Left cardiac atrium (tissue), 4 donors: Measurements from ENCODE around the gene HNRNPR. TPM values are rescaled to one million over a fixed set of nuclear protein-coding genes. Genes with fewer than 3 reads are reported as not detected.
A peak's percentile ranks its signal among the peaks of the same experiment; 100 is the strongest.
"Not testable (repeated sequence)": the region's sequence is repeated elsewhere in the genome, so short reads cannot be mapped to it uniquely, and the experiment has no call there.

ENCODE experiments used
- ATAC-seq, 2 donors: fragments of 200-7000 bp; cut with Tn5 transposase; one replicate each; pipeline ENCODE4 v1.9.1; 2020; ENCODE audit warnings: mild to moderate bottlenecking in 2 of 2, moderate library complexity in 2 of 2
- DNase-seq: peaks from one replicate; pipeline ENCODE4 v3.0.0-alpha.2; 2020
- intact Hi-C, 2 donors: fragments of 100-400 bp; cut with DNase I; formaldehyde crosslinking; loops; one replicate each; pipeline versions ENCODE4 v1.14.1 to v1.15.1; 2022 to 2023
- total RNA-seq, 2 donors: library from RNA; stranded (reverse); fragmentation: NEBNext Ultra II Directional; extraction: Animal tissue kit (Norgen Biotek cat#: 25700); gene quantifications; one replicate each; pipeline ENCODE4 v1.2.1, GENCODE V29; 2021
- donor health status: DM: no; HTN: yes; CAD: no.
- donor health status: DM: no; HTN: yes; CAD: no; lungs with severe emphysema.
- donor health status: DM: yes; HTN: yes; CAD: no.
- donor health status: Dilated cardiomyopathy.

The HNRNPR gene
- total RNA-seq, 2 donors from 2014 or later: 57.3 to 79.8 TPM

DNA sequence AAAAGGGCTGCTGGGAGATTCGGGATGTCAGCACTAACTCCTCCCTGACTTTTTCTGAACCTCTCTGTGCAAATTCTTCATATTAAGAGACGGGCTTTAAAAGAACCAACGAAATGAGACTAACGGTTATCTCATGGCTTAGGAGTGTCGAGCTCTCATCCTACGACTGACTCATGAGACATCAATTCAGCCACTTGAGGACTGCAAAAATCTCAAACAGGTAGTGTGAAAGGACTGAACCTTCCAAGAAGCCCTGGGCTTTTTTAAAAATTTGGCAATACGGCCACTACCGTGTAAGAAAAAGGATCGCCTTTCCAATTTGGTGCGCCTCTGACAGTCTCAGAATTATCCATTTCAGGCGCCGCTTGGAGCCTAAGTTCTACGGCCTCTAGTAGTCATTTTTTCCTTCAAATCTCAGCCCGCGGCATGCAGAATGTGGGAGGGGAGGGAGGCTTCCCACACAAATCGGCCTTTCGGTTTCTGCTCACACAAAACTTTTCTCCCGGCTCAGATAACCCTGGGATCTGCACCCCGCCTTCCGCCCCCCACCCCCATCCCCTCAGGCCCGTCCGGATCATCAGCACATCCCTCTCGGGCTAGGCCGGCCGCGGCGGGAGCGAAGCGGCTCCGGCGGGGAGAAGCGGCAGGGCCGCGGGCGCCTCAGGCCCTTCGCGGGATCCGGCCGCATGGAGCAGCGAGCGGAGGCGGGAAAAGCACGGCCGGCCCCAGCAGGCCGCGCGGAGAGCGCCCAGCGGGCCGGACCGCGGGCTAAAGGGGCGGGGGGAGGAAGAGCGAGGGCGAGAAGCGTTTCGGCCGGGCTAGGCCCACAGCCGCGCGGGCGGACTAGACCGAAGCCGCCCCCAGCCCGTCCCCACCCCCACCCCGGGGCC is 618 bp downstream of the HNRNPR start:
- intact Hi-C loops: loop anchor here (10.0 kb wide), 1 partner anchor 61 kb away; no protein-coding TSS in a partner anchor
- peak; percentile 35 for DNase-seq
- ATAC-seq: peak; percentile 36 to 58

DNA sequence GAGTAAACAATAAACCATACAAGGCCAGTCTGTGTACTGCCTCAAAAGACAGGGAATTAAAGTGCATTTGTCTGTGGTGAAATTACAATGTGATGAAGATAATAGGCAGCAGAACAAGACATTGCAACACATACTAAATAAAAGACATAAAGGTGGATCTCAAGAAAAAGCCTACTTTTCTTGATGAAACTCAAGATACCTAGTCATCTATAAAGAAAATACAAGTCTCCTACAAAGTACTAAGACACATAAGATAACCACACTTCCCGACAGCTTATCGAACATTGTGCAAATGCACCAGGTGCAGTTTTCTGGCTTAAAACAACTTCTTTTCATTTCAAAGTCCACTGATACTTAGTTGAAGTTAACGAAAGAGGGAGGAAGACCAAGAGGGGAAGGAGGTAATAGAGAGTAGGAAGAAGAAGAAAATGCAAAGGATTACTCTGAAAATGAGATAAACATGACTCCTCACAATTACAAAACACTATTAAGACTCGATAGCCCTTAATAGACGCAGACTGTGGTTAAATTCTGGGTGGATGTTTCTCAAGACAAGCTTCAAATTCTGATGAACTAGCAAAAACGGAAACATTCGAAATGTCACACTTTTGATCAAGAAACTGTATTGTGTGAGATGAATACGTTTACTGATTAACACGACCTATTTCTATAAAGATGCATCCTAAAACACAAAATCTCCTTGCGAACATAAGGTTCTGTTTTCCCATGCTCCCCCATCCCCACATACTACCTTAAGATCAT is 2.0 kb downstream of the HNRNPR start:
- DNase-seq: no peak
- no peak for ATAC-seq
- intact Hi-C loops: loop anchor here (10.0 kb wide), 1 partner anchor 63 kb away; no protein-coding TSS in a partner anchor

DNA sequence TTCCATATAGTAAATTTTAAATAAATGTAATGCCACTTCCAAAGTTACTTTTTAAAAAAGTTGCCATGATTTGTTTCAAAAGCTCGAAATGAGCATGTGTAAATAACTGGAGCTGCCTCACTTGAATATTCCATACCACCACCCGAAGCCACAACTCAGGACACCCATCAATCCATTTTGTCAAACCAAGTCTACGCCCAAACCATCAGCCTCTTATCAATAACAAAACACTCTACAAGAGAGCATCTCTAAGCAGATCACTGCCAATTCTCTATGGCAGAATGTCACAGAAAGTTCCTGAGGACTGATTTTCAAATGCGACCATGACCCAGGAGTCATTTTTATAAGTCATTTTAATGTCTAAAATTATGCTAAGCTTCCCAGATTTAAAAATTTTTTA is 4.5 kb downstream of the HNRNPR start:
- DNase-seq: no peak
- ATAC-seq: no peak
- intact Hi-C loops: loop anchor here (10.0 kb wide), 1 partner anchor 65 kb away; no protein-coding TSS in a partner anchor

GRCh38 chr1:23337869-23338268 is 6.2 kb downstream of the HNRNPR start:
- no peak for DNase-seq
- peak in 1 of 2 donors; percentile 26 for ATAC-seq
- intact Hi-C loops: no loop called here

- DNase-seq (no peak), ATAC-seq (no peak)
- intact Hi-C loops: no loop called here
Measured at GRCh38 chr1:23331713-23332112, 12.4 kb downstream of the HNRNPR start.

DNA sequence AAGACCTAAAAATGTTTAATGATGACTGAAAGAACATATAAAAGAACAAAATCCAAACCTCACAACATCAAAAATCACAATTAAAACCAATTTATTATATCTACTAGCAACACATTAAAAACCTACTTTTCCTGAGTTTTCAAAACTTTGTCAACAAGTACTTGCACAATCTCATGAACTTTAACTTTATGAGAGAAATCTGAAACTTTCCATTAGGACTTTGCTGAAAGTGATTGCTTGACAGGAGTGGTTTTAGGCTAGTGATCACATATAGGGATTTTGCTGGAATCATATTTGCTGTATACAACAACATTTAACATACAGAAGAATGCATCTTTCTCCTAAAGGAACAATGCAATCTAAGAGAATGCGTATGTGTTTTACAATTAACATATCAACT is 13.2 kb downstream of the HNRNPR start:
- ATAC-seq (no peak), DNase-seq (no peak)
- intact Hi-C loops: no loop called here

DNA sequence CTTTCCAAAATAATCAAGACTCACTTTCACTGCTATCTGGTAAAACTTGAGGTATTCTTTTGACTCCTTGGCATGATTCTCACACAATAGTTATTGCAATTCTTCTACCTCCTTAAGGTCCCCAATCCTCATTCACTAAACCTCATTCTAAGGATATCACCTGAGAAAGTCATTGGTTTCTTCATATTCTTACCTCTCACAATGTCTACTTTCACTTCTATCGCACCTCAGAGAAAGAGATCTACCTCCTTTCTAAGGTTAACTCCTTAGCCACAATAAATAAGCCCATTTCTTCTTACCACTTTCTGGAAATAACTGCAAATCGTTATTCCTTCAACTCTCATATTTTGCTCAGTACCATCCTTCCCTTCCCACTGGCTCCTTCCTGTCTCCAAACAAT is 18.7 kb downstream of the HNRNPR start:
- DNase-seq (no peak), ATAC-seq (no peak)
- intact Hi-C loops: no loop called here

GRCh38 chr1:23322770-23323169 is 21.3 kb downstream of the HNRNPR start:
- intact Hi-C loops: no loop called here
- DNase-seq: no peak

DNA sequence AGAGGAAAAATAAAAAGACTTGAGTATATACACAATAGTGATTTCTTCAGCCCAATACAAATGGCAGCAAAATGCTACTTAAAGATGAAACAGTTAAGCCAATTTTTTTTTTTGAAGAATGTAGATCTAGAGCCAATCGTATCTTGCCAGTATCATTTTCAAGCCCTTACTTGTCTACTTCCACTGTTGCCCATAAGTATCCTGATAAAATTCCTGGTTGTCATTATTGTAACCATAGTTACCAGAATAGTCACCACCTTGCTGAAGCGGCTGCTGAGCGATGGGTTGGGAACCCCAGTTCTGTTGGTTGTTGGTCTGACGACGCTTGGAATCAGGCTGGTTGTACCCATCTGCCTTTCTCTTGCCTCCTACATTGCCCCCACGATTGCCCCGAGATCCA is 33.8 kb downstream of the HNRNPR start:
- DNase-seq, intact Hi-C loops, ATAC-seq: not testable (repeated sequence)

More at GRCh38 chr1:23322770-23323169, 21.3 kb downstream of the HNRNPR start:
- ATAC-seq: no peak

- ATAC-seq (no peak), DNase-seq (no peak)
- intact Hi-C loops: no loop called here
Measured at GRCh38 chr1:23304140-23304620, 39.9 kb downstream of the HNRNPR start.

DNA sequence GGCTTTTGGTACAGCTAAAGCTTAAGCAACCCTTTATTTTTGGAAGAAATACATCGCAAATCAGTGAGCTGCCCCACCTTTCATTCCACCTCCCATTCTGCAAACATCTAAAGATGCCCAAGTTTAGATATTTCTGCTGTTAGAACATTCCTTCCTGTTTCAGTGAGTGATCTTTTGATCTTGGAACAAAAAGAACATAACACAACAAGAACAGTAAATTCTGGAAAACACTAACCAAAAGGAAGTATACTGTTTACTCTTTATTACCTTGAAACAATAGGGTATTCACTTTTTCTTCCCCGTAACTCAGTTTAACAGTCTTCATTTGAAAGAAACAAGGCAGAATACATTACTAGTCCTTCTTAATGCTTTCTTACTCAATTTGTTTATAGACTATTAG is 40.6 kb downstream of the HNRNPR start:
- ATAC-seq: no peak
- intact Hi-C loops: no loop called here
- no peak for DNase-seq

GRCh38 chr1:23296931-23297330 is 47.2 kb downstream of the HNRNPR start:
- intact Hi-C loops: no loop called here
- DNase-seq: no peak
- no peak for ATAC-seq

DNA sequence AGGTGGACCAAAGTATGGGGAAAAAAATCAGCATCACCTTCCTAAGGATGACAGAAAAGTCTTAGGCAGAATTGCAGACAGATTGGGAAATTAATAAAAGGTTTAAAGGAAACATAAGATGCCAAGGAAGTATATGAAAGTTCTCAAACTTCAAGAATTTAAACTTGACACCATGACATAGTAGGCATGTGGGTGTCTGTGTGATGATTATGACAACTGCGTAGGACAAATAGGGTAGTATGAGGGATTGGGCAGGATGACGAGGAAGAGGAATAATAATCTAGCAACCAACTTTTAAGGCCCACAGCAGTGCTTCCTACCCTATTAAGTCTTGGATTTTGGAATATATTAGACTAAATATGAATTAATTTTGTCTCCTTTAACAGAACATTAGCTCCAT is 52.4 kb downstream of the HNRNPR start:
- intact Hi-C loops: no loop called here
- ATAC-seq (no peak), DNase-seq (no peak)

DNA sequence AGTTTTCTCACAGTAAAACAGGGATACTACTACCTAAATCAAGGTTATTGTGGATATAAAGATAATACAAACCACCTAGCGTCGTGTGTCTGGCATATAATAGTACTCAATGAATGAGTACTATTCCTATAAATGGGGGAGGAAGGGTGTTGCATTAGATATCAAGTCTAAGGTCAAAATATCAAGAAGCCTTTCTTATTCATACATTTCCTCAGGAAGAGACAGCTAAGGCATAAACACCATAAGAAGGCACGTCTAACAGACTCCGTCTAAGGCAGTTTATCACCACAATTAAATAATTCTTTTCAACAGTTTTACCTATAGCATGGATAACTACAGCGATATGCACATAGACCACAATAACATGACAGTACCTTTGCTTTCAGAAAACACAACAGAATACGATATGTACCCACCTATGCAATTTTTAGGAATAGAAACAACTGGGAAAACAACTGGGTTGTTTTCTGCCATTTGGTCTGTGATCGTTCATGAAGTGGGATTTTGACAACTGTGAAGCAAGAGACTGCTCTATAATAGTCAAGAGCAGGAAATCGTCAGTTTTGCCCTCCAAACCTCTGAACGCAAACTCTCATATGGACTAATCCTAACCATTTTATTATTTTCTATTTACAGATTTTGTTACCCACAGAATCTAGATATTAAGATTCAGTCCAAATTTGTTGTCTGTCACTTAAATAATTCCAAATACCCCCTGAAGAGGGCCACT is 53.1 kb downstream of the HNRNPR start:
- intact Hi-C loops: no loop called here
- no peak for DNase-seq
- no peak for ATAC-seq

GRCh38 chr1:23288671-23289070 is 55.4 kb downstream of the HNRNPR start:
- no peak for ATAC-seq
- intact Hi-C loops: no loop called here
- DNase-seq: no peak

DNA sequence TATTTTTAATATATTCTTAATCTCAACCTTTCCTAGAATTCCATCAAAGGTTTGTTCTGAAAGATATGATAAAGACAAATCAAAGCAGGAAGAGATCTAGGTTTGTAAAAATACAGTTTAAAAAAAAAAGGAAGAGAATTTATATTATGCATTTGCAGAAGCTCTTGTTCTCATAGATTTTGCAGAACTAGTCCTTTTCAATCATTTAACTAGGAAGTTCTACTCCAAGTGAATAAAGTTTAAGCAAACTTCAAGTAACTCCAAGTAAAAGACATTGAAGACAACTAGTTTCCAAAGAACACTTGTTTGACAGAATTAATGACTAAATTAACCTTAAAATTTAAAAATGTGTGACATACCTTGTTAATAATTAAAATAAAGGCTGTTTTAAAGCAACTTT is 55.9 kb downstream of the HNRNPR start:
- intact Hi-C loops: no loop called here
- DNase-seq: no peak

DNA sequence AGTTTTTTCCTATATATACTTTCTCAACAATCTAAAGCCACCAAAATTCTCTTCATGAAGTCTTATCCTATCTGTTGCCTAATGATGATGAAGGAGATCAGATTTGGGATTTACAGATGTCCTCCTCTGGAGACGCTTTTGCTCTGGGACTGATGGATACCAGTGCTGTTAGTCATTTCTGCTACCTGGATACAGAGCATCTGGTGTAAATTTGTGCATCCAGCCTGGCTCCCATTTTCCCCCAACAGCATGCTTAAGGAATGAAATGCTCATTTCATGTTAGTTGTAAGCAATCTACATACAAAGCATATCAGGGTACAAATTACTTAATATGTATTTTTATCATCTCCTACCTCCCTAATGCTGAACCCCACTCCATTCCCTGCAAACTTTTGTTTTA is 57.7 kb downstream of the HNRNPR start:
- ATAC-seq: no peak
- intact Hi-C loops: no loop called here

More for the DNA sequence above, 55.9 kb downstream of the HNRNPR start:
- no peak for ATAC-seq

DNA sequence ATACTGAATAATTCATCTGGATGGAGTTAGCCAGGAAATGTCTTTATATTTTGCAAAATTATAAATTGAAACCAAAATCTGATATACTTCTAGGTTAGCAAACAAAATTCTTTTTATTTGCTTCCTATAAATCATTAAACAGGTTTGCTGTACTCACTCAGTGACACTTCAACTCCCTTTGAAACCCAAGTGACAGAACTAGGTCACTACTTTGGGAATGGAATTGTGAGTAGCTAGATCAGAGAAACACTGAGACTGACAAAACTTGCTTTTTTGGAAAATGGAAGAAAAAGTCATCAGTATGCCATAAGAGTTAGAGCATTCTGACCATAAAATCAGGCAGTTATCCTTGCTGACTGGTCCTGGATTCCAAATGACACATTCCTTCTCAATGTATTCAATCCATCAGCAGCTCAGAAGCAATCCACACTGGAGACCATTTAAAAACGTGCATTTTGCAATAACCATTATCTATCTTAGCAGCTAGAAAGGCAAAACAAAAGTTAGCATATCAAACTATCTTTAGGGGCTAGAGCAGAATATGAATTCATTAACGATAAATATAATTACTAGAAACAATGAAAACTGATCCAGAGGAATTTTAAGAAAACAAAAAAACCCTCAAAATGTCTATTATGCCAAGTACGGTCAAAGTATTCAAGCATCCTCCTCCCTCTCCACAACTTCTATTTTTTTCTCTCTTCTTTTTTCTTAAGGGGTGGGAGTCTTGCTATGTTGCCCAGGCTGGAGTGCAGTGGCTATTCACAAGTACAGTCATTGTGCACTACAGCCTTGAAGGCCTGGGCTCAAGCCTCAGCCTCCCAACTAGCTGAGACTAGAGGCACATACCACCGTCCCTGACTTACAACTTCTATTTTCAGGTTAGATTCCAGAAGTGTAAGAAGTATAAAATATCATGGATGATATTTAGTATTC is 60.1 kb downstream of the HNRNPR start:
- intact Hi-C loops: no loop called here
- DNase-seq (no peak), ATAC-seq (peak in 1 of 2 donors; percentile 67)

More for the DNA sequence above, 57.7 kb downstream of the HNRNPR start:
- DNase-seq: no peak
